ENCODE measurements around the gene SEZ6L2. TPM values are rescaled to one million over a fixed set of nuclear protein-coding genes. Genes with fewer than 3 reads are reported as not detected.

SEZ6L2 gene
- total and polyA plus RNA-seq, 9 of the 15 experiments (the other 6 are each of a cell fraction or from before 2014, with no cell fraction given), result 0.10 to 2.1 (median 0.72) TPM

DNA sequence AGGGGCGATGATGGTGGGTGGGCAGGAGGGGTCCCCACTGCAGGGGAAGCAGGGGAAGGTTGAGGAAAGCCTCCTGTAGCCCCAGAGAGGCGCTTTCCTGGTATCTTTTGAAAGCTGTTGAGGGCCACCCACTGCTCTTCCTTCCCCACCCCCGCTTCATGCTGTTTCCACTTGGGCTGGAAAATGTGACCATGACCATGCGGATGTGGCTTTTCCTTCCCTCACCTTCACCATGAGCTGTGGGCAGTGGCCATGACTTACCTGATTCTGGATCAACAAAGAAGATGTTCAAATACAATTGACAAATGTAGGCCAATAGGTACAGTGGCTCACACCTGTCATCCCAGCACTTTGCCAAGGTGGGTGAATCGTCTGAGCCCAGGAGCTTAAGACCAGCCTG, 65.3 kb downstream of the SEZ6L2 start:
- POLR2A ChIA-PET, result interaction anchor here (1.1 to 1.4 kb wide), 2 partner anchors 9 to 11 kb away, joined by 4 to 6 read pairs; no protein-coding TSS in a partner anchor
- no peak for FAIRE-seq
- H3K79me2 ChIP-seq (ENCODE audit: control insufficient read depth, insufficient read depth, low read length), result no peaks in the 10 kb centered on the region

More for the DNA sequence above, 65.3 kb downstream of the SEZ6L2 start:
- H3K9me1 ChIP-seq (ENCODE audit: control insufficient read depth, insufficient read depth, low read length), result no peaks in the 10 kb centered on the region
- peaks cover 2 to 13% of the 10 kb centered on the region in 2 experiments; a peak in 3 of 5 replicates for H3K27me3 ChIP-seq (ENCODE audit: control insufficient read depth in 2 of 2, insufficient read depth in 2 of 2, low read length in 2 of 2)
- DNase-seq (ENCODE audit: extremely low read depth in 1 of 4, low spot score in 3 of 4) (no peak), ATAC-seq (no peak)
- no peaks in the 10 kb centered on the region for H3K9me3 ChIP-seq (replicated peaks; ENCODE audit: control insufficient read depth, insufficient read depth, low read depth, low read length)
- in situ Hi-C loops (cut with MboI), result no loop called here
- no peak overlapping the region for H3K4me3 ChIP-seq
- peak overlapping the region in 1 of 2 experiments; percentile 75; a peak in 1 of 4 replicates for H3K9ac ChIP-seq (ENCODE audit: insufficient read depth in 1 of 2, low read depth in 2 of 2, low read length in 2 of 2)
- H3K4me2 ChIP-seq (ENCODE audit: insufficient read depth, low read length), result no peak overlapping the region
- TF ChIP-seq, protein P1, sequence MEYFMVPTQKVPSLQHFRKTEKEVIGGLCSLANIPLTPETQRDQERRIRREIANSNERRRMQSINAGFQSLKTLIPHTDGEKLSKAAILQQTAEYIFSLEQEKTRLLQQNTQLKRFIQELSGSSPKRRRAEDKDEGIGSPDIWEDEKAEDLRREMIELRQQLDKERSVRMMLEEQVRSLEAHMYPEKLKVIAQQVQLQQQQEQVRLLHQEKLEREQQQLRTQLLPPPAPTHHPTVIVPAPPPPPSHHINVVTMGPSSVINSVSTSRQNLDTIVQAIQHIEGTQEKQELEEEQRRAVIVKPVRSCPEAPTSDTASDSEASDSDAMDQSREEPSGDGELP (CRISPR knock-in tag; IDR thresholded peaks at IDR 0.05; ENCODE audit: borderline replicate concordance), result no peak
- TF ChIP-seq EGR1 (conservative IDR thresholded peaks at IDR 0.05) (0 out of 2 replicates have a peak, but pooled peaks have one; percentile 12), ERF (CRISPR knock-in tag; IDR thresholded peaks at IDR 0.05) (no peak), TCF3 (CRISPR knock-in tag; IDR thresholded peaks at IDR 0.05) (no peak), CHD4 (IDR thresholded peaks at IDR 0.05; ENCODE audit: insufficient read depth, insufficient replicate concordance, low read depth, low read length, poor library complexity, severe bottlenecking) (no peak)
- TF ChIP-seq, protein P2, sequence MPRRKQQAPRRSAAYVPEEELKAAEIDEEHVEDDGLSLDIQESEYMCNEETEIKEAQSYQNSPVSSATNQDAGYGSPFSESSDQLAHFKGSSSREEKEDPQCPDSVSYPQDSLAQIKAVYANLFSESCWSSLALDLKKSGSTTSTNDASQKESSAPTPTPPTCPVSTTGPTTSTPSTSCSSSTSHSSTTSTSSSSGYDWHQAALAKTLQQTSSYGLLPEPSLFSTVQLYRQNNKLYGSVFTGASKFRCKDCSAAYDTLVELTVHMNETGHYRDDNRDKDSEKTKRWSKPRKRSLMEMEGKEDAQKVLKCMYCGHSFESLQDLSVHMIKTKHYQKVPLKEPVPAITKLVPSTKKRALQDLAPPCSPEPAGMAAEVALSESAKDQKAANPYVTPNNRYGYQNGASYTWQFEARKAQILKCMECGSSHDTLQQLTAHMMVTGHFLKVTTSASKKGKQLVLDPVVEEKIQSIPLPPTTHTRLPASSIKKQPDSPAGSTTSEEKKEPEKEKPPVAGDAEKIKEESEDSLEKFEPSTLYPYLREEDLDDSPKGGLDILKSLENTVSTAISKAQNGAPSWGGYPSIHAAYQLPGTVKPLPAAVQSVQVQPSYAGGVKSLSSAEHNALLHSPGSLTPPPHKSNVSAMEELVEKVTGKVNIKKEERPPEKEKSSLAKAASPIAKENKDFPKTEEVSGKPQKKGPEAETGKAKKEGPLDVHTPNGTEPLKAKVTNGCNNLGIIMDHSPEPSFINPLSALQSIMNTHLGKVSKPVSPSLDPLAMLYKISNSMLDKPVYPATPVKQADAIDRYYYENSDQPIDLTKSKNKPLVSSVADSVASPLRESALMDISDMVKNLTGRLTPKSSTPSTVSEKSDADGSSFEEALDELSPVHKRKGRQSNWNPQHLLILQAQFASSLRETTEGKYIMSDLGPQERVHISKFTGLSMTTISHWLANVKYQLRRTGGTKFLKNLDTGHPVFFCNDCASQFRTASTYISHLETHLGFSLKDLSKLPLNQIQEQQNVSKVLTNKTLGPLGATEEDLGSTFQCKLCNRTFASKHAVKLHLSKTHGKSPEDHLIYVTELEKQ (CRISPR knock-in tag; IDR thresholded peaks at IDR 0.05), result no peak
- TF ChIP-seq, protein P3, sequence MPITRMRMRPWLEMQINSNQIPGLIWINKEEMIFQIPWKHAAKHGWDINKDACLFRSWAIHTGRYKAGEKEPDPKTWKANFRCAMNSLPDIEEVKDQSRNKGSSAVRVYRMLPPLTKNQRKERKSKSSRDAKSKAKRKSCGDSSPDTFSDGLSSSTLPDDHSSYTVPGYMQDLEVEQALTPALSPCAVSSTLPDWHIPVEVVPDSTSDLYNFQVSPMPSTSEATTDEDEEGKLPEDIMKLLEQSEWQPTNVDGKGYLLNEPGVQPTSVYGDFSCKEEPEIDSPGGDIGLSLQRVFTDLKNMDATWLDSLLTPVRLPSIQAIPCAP (CRISPR knock-in tag; IDR thresholded peaks at IDR 0.05; ENCODE audit: borderline replicate concordance), result no peak
- TF ChIP-seq, protein P4, sequence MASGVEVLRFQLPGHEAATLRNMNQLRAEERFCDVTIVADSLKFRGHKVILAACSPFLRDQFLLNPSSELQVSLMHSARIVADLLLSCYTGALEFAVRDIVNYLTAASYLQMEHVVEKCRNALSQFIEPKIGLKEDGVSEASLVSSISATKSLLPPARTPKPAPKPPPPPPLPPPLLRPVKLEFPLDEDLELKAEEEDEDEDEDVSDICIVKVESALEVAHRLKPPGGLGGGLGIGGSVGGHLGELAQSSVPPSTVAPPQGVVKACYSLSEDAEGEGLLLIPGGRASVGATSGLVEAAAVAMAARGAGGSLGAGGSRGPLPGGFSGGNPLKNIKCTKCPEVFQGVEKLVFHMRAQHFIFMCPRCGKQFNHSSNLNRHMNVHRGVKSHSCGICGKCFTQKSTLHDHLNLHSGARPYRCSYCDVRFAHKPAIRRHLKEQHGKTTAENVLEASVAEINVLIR (CRISPR knock-in tag; IDR thresholded peaks at IDR 0.05), result no peak
- no peaks in the 10 kb centered on the region for H3K36me3 ChIP-seq (ENCODE audit: control insufficient read depth, insufficient read depth, low read length)
- intact Hi-C loops (cut with micrococcal nuclease), result no loop called here
- CTCF ChIA-PET (ENCODE audit: low intra/inter-chr PET ratio), result no interaction called here
- H4K20me1 ChIP-seq (replicated peaks; ENCODE audit: control insufficient read depth, insufficient read depth, low read length), result no peaks in the 10 kb centered on the region
- no peak overlapping the region for H2AFZ ChIP-seq (ENCODE audit: low read depth, low read length)
- H3K27ac ChIP-seq (ENCODE audit: extremely low read depth, low read depth, low read length), result no peak overlapping the region
- no TSS peak for BruUV-seq (replicated peaks)
- H3K4me1 ChIP-seq (replicated peaks in 1 of 2; ENCODE audit: control insufficient read depth in 2 of 2, insufficient read depth in 2 of 2, low read length in 2 of 2), result peaks cover 0 to 10% of the 10 kb centered on the region in 2 experiments; a peak in 2 of 5 replicates
- WGBS (ENCODE audit: insufficient coverage, low coverage, missing lambda C conversion rate), result 29% methylated on average over 4 of the region's 5 CpGs

Measured in K562 (cell line).